PC-9 (cell line): Measurements from ENCODE around the gene SPPL2A. TPM values are rescaled to one million over a fixed set of nuclear protein-coding genes. Genes with fewer than 3 reads are reported as not detected.
"Not testable (repeated sequence)": the region's sequence is repeated elsewhere in the genome, so short reads cannot be mapped to it uniquely, and the experiment has no call there.

Experiments used
- BruUV-seq: library from RNA; stranded (reverse); fragments of 400-500 nt; replicated peaks from 2 replicates; lab custom pipeline; 2021; lab: Mats Ljungman, UMichigan
- CTCF ChIA-PET: fragments of 300-600 bp; sonication (Branson Sonifier 250); formaldehyde crosslinking; loops from one replicate; lab custom pipeline; 2022; ENCODE audit warnings: antibody characterized with exemption; lab: Charles Lee
- POLR2A ChIA-PET: fragments of 300-600 bp; sonication (Branson Sonifier 250); formaldehyde crosslinking; loops from one replicate; lab custom pipeline; 2022; ENCODE audit warnings: antibody characterized with exemption; ENCODE audit not compliant: unreplicated experiment; lab: Charles Lee
- DNase-seq, 2 experiments: peaks; one replicate each; pipeline versions ENCODE4 v3.0.0 to v3.0.0-alpha.2; 2015 to 2022; ENCODE audit warnings: mixed read lengths in 1 of 2
- H2AFZ ChIP-seq: fragments of 200-600 bp; sonication (generic); 2 replicates; pipeline ENCODE4 v1.8.1; 2017; ENCODE audit warnings: antibody characterized with exemption
- H3F3A ChIP-seq: fragments of 200-600 bp; sonication (generic); 2 replicates; pipeline ENCODE4 v1.8.1; 2017; ENCODE audit warnings: antibody characterized with exemption, mild to moderate bottlenecking, low read depth; ENCODE audit not compliant: insufficient read depth
- H3K27ac ChIP-seq: fragments of 200-600 bp; sonication (generic); 2 replicates; pipeline ENCODE4 v1.6.1; 2016; ENCODE audit warnings: mixed run types
- H3K27me3 ChIP-seq: fragments of 200-600 bp; sonication (generic); 2 replicates; pipeline ENCODE4 v1.6.1; 2016; ENCODE audit warnings: low read depth, mixed run types; ENCODE audit not compliant: insufficient read depth
- H3K36me3 ChIP-seq: fragments of 200-600 bp; sonication (generic); 2 replicates; pipeline ENCODE4 v1.6.1; 2016; ENCODE audit warnings: low read depth, mixed run types
- H3K4me1 ChIP-seq: fragments of 200-600 bp; sonication (generic); replicated peaks from 2 replicates; pipeline ENCODE4 v1.6.1; 2016; ENCODE audit warnings: mixed run types; ENCODE audit not compliant: insufficient read depth
- H3K4me2 ChIP-seq: fragments of 200-600 bp; sonication (generic); 2 replicates; pipeline ENCODE4 v1.6.1; 2017; ENCODE audit warnings: mixed run types
- H3K4me3 ChIP-seq: fragments of 200-600 bp; sonication (generic); 2 replicates; pipeline ENCODE4 v1.6.1; 2016; ENCODE audit warnings: mixed run types
- H3K79me2 ChIP-seq: fragments of 200-600 bp; sonication (generic); 2 replicates; pipeline ENCODE4 v1.6.1; 2017; ENCODE audit warnings: low read depth, mixed run types
- H3K9me2 ChIP-seq: fragments of 200-600 bp; sonication (generic); 2 replicates; pipeline ENCODE4 v1.8.1; 2017; ENCODE audit warnings: mild to moderate bottlenecking; ENCODE audit not compliant: insufficient read depth
- H3K9me3 ChIP-seq: fragments of 200-600 bp; sonication (generic); 2 replicates; pipeline ENCODE4 v1.8.1; 2016; ENCODE audit warnings: low read depth; ENCODE audit not compliant: insufficient read depth
- H4K20me1 ChIP-seq: fragments of 200-600 bp; sonication (generic); 2 replicates; pipeline ENCODE4 v1.8.1; 2017; ENCODE audit not compliant: insufficient read depth
- CTCF ChIP-seq: fragments of 200-600 bp; sonication (generic); conservative IDR thresholded peaks from 2 replicates; pipeline ENCODE4 v1.6.1; 2017; ENCODE audit warnings: mixed run types, antibody characterized with exemption, mild to moderate bottlenecking, moderate library complexity
- EZH2 ChIP-seq: fragments of 200-600 bp; sonication (generic); IDR thresholded peaks from 2 replicates; pipeline ENCODE4 v1.8.0; 2017; ENCODE audit warnings: antibody characterized with exemption, low read depth
- intact Hi-C: fragments of 100-400 bp; cut with micrococcal nuclease; formaldehyde crosslinking; loops from one replicate; pipeline ENCODE4 v1.10.0; 2022; ENCODE audit not compliant: unreplicated experiment
- total RNA-seq: library from RNA; stranded (reverse); gene quantifications from 2 replicates; pipeline ENCODE4 v1.2.3, GENCODE V29; 2021

The SPPL2A gene
- total RNA-seq, 1 experiment from 2014 or later: 70.6 TPM

GRCh38 chr15:50813089-50813488 is 47.6 kb upstream of the SPPL2A start:
- no peak overlapping the region for H3K4me3 ChIP-seq
- POLR2A ChIA-PET: no interaction called here
- H3K9me2 ChIP-seq: no peaks in the 10 kb centered on the region
- H3K4me2 ChIP-seq: no peak overlapping the region
- no TSS peak for BruUV-seq
- no peak for DNase-seq
- no peaks in the 10 kb centered on the region for H4K20me1 ChIP-seq
- TF ChIP-seq CTCF (no peak), EZH2 (no peak)
- no peaks in the 10 kb centered on the region for H3K36me3 ChIP-seq
- H3K27ac ChIP-seq: no peak overlapping the region
- H2AFZ ChIP-seq: no peak overlapping the region
- H3K9me3 ChIP-seq: no peaks in the 10 kb centered on the region
- H3K79me2 ChIP-seq: no peaks in the 10 kb centered on the region
- CTCF ChIA-PET: no interaction called here
- intact Hi-C loops: no loop called here
- H3K27me3 ChIP-seq: no peaks in the 10 kb centered on the region
- H3F3A ChIP-seq: 0 out of 2 replicates have a peak, but pooled peaks cover 6% of the 10 kb centered on the region
- H3K4me1 ChIP-seq: peaks cover 15% of the 10 kb centered on the region

- H3K27ac ChIP-seq, H4K20me1 ChIP-seq, BruUV-seq, H3F3A ChIP-seq, H3K36me3 ChIP-seq, H3K9me3 ChIP-seq, H3K4me3 ChIP-seq, H3K9me2 ChIP-seq, H3K27me3 ChIP-seq, intact Hi-C loops, DNase-seq, H3K4me2 ChIP-seq, H2AFZ ChIP-seq, H3K79me2 ChIP-seq, POLR2A ChIA-PET: not testable (repeated sequence)
- H3K4me1 ChIP-seq: peaks cover 15% of the 10 kb centered on the region
- CTCF ChIA-PET: interaction anchor here (0.6 kb wide), 1 partner anchor 97 kb away, joined by 3 read pairs; no protein-coding TSS in a partner anchor
Measured at GRCh38 chr15:50812181-50812506, 46.6 kb upstream of the SPPL2A start.

DNA sequence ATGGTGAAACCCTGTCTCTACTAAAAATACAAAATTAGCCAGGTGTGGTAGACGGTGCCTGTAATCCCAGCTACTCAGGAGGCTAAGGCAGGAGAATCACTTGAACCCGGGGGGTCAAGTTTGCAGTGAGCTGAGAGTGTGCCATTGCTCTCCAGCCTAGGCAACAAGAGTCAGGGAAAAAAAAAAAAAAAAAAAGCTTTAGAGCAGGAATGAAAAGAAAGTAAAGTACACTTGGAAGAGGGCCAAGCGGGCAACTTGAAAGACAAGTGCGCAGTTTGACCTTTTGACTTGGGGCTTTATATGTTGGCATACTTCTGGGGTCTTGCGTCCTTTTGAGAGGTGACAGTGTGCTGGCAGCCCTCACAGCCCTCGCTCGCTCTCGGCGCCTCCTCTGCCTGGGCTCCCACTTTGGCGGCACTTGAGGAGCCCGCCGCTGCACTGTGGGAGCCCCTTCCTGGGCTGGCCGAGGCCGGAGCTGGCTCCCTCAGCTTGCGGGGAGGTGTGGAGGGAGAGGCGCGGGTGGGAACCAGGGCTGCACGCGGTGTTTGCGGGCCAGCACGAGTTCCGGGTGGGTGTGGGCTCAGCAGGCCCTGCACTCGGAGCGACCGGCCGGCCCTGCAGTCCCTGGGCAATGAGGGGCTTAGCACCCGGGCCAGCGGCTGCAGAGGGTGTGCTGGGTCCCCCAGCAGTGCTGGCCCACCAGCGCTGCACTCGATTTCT is 46.1 kb upstream of the SPPL2A start:
- BruUV-seq, POLR2A ChIA-PET, H3K4me2 ChIP-seq: not testable (repeated sequence)

DNA sequence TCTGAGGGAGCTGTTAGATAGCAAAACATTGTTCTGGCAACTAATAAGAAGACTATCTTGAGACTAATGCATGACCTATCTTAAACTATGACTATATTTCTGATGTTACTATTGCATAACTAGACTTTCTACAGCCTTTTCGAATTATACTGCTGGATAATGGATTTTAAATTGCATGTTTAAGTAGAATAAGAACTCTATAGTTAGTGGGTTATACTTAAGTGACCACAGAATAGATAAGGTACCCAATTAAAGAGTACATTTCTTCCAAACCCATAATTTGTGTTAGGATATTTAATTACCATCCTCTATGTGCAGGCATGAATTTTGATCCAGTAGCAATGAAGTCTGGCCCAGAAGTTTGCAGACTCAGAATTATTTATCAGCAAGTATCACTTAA is 44.6 kb upstream of the SPPL2A start:
- Histone ChIP-seq H2AFZ (no peak overlapping the region), H3F3A (no peaks in the 10 kb centered on the region), H3K36me3 (no peaks in the 10 kb centered on the region), H3K4me1 (no peaks in the 10 kb centered on the region), H3K79me2 (no peaks in the 10 kb centered on the region), H3K4me3 (no peak overlapping the region), H3K9me3 (no peaks in the 10 kb centered on the region), H3K9me2 (no peaks in the 10 kb centered on the region), H4K20me1 (no peaks in the 10 kb centered on the region), H3K27ac (no peak overlapping the region), H3K27me3 (no peaks in the 10 kb centered on the region), H3K4me2 (no peak overlapping the region)
- TF ChIP-seq CTCF (no peak), EZH2 (no peak)
- BruUV-seq: no TSS peak
- DNase-seq: no peak
- ChIA-PET CTCF (no interaction called here), POLR2A (no interaction called here)
- intact Hi-C loops: no loop called here

More for the DNA sequence above, 46.1 kb upstream of the SPPL2A start:
- H2AFZ ChIP-seq, DNase-seq, H3K27ac ChIP-seq, H4K20me1 ChIP-seq, H3K9me3 ChIP-seq, intact Hi-C loops, H3K27me3 ChIP-seq, H3K9me2 ChIP-seq, H3K79me2 ChIP-seq, H3K36me3 ChIP-seq, H3K4me3 ChIP-seq, H3F3A ChIP-seq: not testable (repeated sequence)
- peaks cover 12% of the 10 kb centered on the region for H3K4me1 ChIP-seq
- CTCF ChIA-PET: interaction anchor here (0.6 to 0.7 kb wide), 2 partner anchors 60 to 96 kb away, joined by 3 to 10 read pairs; no protein-coding TSS in a partner anchor
